ENCODE measurements around the gene PEX13. TPM values are rescaled to one million over a fixed set of nuclear protein-coding genes. Genes with fewer than 3 reads are reported as not detected.
"Not testable (repeated sequence)": the region's sequence is repeated elsewhere in the genome, so short reads cannot be mapped to it uniquely, and the experiment has no call there.

The PEX13 gene
- polyA plus RNA-seq, 1 donor (not counting 4 experiments of a cell fraction or from before 2014, with no cell fraction given) = 35.9 TPM

- TF ChIP-seq CTCF (optimal IDR thresholded peaks at IDR 0.05 in 1 of 3, IDR thresholded peaks at IDR 0.05 in 1 of 3, conservative IDR thresholded peaks at IDR 0.05 in 1 of 3; ENCODE audit: extremely low read depth in 1 of 3, insufficient read depth in 2 of 3, low read length in 3 of 3) (no peak), EZH2 (IDR thresholded peaks at IDR 0.05; ENCODE audit: low read length) (no peak)
- no peaks in the 10 kb centered on the region for H3K27me3 ChIP-seq (ENCODE audit: control insufficient read depth, extremely low read depth, insufficient read depth, low read length)
- no peak for FAIRE-seq
Observed at GRCh38 chr2:60987041-60987440, 30.5 kb upstream of the PEX13 start.

GRCh38 chr2:60987656-60988055, 29.9 kb upstream of the PEX13 start:
- H3K27me3 ChIP-seq (ENCODE audit: control insufficient read depth, extremely low read depth, insufficient read depth, low read length); FAIRE-seq; DNase-seq (ENCODE audit: low read depth, low spot score): not testable (repeated sequence)

More at GRCh38 chr2:60987041-60987440, 30.5 kb upstream of the PEX13 start:
- Histone ChIP-seq H3K79me2 (ENCODE audit: control insufficient read depth, insufficient read depth, low read length) (no peaks in the 10 kb centered on the region), H3K4me2 (ENCODE audit: control insufficient read depth, extremely low read depth, insufficient read depth, low read depth, low read length) (no peak overlapping the region), H3K36me3 (ENCODE audit: control insufficient read depth in 2 of 2, extremely low read depth in 1 of 2, insufficient read depth in 2 of 2, low read length in 2 of 2) (no peaks in the 10 kb centered on the region), H3K4me1 (ENCODE audit: control insufficient read depth, extremely low read depth, insufficient read depth, low read length) (no peaks in the 10 kb centered on the region), H3K27ac (ENCODE audit: control insufficient read depth, insufficient read depth, low read length) (no peak overlapping the region), H4K20me1 (ENCODE audit: control insufficient read depth, extremely low read depth, insufficient read depth, low read length) (no peaks in the 10 kb centered on the region), H3K9ac (ENCODE audit: control insufficient read depth, extremely low read depth, insufficient read depth, low read length) (no peak overlapping the region), H3K4me3 (ENCODE audit: control insufficient read depth in 2 of 3, extremely low read depth in 1 of 3, insufficient read depth in 2 of 3, low read depth in 1 of 3, low read length in 3 of 3) (no peak overlapping the region), H3K9me3 (ENCODE audit: control insufficient read depth, low read depth, low read length) (no peaks in the 10 kb centered on the region), H3K9me1 (ENCODE audit: control insufficient read depth, extremely low read depth, insufficient read depth, low read length) (no peaks in the 10 kb centered on the region), H2AFZ (ENCODE audit: control insufficient read depth, low read length) (no peak overlapping the region)
- dilution Hi-C loops (cut with MboI; ENCODE audit: extremely low pct_ligation_motif_present, low sequenced_read_pairs) = no loop called here
- DNase-seq (ENCODE audit: low read depth, low spot score) = no peak

GRCh38 chr2:60989259-60989658, 28.3 kb upstream of the PEX13 start:
- H3K27ac ChIP-seq (ENCODE audit: control insufficient read depth, insufficient read depth, low read length) = no peak overlapping the region
- H3K4me1 ChIP-seq (ENCODE audit: control insufficient read depth, extremely low read depth, insufficient read depth, low read length) = no peaks in the 10 kb centered on the region
- H3K4me3 ChIP-seq (ENCODE audit: control insufficient read depth in 2 of 3, extremely low read depth in 1 of 3, insufficient read depth in 2 of 3, low read depth in 1 of 3, low read length in 3 of 3) = no peak overlapping the region
- no peaks in the 10 kb centered on the region for H3K27me3 ChIP-seq (ENCODE audit: control insufficient read depth, extremely low read depth, insufficient read depth, low read length)
- dilution Hi-C loops (cut with MboI; ENCODE audit: extremely low pct_ligation_motif_present, low sequenced_read_pairs) = no loop called here
- H3K9me3 ChIP-seq (ENCODE audit: control insufficient read depth, low read depth, low read length) = no peaks in the 10 kb centered on the region
- no peaks in the 10 kb centered on the region for H4K20me1 ChIP-seq (ENCODE audit: control insufficient read depth, extremely low read depth, insufficient read depth, low read length)
- TF ChIP-seq EZH2 (IDR thresholded peaks at IDR 0.05; ENCODE audit: low read length) = no peak
- TF ChIP-seq CTCF (optimal IDR thresholded peaks at IDR 0.05 in 1 of 3, IDR thresholded peaks at IDR 0.05 in 1 of 3, conservative IDR thresholded peaks at IDR 0.05 in 1 of 3; ENCODE audit: extremely low read depth in 1 of 3, insufficient read depth in 2 of 3, low read length in 3 of 3) = no peak
- H3K79me2 ChIP-seq (ENCODE audit: control insufficient read depth, insufficient read depth, low read length) = no peaks in the 10 kb centered on the region
- no peak for DNase-seq (ENCODE audit: low read depth, low spot score)
- FAIRE-seq = no peak
- no peak overlapping the region for H2AFZ ChIP-seq (ENCODE audit: control insufficient read depth, low read length)
- H3K36me3 ChIP-seq (ENCODE audit: control insufficient read depth in 2 of 2, extremely low read depth in 1 of 2, insufficient read depth in 2 of 2, low read length in 2 of 2) = no peaks in the 10 kb centered on the region
- no peaks in the 10 kb centered on the region for H3K9me1 ChIP-seq (ENCODE audit: control insufficient read depth, extremely low read depth, insufficient read depth, low read length)
- H3K4me2 ChIP-seq (ENCODE audit: control insufficient read depth, extremely low read depth, insufficient read depth, low read depth, low read length) = no peak overlapping the region
- no peak overlapping the region for H3K9ac ChIP-seq (ENCODE audit: control insufficient read depth, extremely low read depth, insufficient read depth, low read length)

More at GRCh38 chr2:60987656-60988055, 29.9 kb upstream of the PEX13 start:
- H2AFZ ChIP-seq (ENCODE audit: control insufficient read depth, low read length); H4K20me1 ChIP-seq (ENCODE audit: control insufficient read depth, extremely low read depth, insufficient read depth, low read length); H3K9ac ChIP-seq (ENCODE audit: control insufficient read depth, extremely low read depth, insufficient read depth, low read length); dilution Hi-C loops (cut with MboI; ENCODE audit: extremely low pct_ligation_motif_present, low sequenced_read_pairs); H3K9me1 ChIP-seq (ENCODE audit: control insufficient read depth, extremely low read depth, insufficient read depth, low read length); H3K4me1 ChIP-seq (ENCODE audit: control insufficient read depth, extremely low read depth, insufficient read depth, low read length); H3K79me2 ChIP-seq (ENCODE audit: control insufficient read depth, insufficient read depth, low read length); H3K4me3 ChIP-seq (ENCODE audit: control insufficient read depth in 2 of 3, extremely low read depth in 1 of 3, insufficient read depth in 2 of 3, low read depth in 1 of 3, low read length in 3 of 3); H3K9me3 ChIP-seq (ENCODE audit: control insufficient read depth, low read depth, low read length); H3K4me2 ChIP-seq (ENCODE audit: control insufficient read depth, extremely low read depth, insufficient read depth, low read depth, low read length); H3K27ac ChIP-seq (ENCODE audit: control insufficient read depth, insufficient read depth, low read length); H3K36me3 ChIP-seq (ENCODE audit: control insufficient read depth in 2 of 2, extremely low read depth in 1 of 2, insufficient read depth in 2 of 2, low read length in 2 of 2): not testable (repeated sequence)

Measured in keratinocyte (primary cell).